ENCODE data around the gene LARGE1. TPM values are rescaled to one million over a fixed set of nuclear protein-coding genes. Genes with fewer than 3 reads are reported as not detected.

The LARGE1 gene
- total and polyA plus RNA-seq, 2 of the 13 experiments (the other 11 are each of a cell fraction or from before 2014, with no cell fraction given) = 8.4 to 11.0 TPM

DNA sequence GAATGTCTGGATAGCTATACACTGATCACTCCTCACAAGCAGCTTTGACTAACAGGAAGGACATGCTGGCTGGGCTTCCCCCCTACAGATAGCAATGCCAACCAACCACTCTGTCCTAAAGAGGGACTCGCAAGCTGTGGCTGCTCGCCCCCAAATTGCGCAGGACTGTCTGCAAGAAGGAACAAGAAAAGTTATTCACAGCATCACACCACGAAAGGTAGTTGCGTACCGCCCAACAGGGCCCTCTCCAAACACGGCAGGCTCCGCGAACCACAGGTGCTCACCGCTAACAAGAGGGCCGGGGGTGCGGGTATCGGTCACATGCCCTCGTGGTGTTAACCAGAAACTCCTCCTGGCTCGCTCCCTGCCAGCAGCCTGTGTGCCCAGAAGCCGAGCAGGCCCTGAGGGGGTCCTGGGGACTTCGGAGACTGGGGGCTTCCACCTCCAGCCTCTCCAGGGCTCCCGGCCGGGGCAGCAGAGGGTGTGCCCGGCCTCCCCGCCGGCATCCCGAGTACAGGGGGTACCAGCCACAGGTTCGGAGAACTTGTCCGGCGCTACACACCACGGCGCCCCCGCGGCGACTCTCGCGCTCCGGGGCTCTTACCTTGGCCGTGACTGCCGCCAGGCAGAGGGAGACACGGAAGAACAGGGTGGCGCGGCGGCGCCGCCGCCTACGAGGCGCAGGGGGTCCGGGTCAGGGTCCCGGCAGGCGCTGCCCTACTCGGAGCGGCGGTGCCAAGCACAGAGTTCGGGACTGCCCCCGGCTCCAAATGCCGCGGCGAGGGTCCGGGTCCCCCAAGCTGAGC is 682 bp downstream of the LARGE1 start (continued):
- TF ChIP-seq AHR (CRISPR knock-in tag; IDR thresholded peaks at IDR 0.05) = no peak
- no peak for TF ChIP-seq IKZF4 (CRISPR knock-in tag; IDR thresholded peaks at IDR 0.05; ENCODE audit: borderline replicate concordance, low read depth, not compliant biosample characterization)
- no peak for TF ChIP-seq XBP1 (CRISPR knock-in tag; IDR thresholded peaks at IDR 0.05)
- TF ChIP-seq IRF2 (CRISPR knock-in tag; IDR thresholded peaks at IDR 0.05) = no peak
- TF ChIP-seq MXD4 (CRISPR knock-in tag; IDR thresholded peaks at IDR 0.05) = no peak
- no peak for TF ChIP-seq ELF1 (CRISPR knock-in tag; IDR thresholded peaks at IDR 0.05)
- TF ChIP-seq, protein P1, sequence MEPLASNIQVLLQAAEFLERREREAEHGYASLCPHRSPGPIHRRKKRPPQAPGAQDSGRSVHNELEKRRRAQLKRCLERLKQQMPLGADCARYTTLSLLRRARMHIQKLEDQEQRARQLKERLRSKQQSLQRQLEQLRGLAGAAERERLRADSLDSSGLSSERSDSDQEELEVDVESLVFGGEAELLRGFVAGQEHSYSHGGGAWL (CRISPR knock-in tag; IDR thresholded peaks at IDR 0.05) = no peak
- TF ChIP-seq ZNF607 (CRISPR knock-in tag; IDR thresholded peaks at IDR 0.05; ENCODE audit: borderline replicate concordance) = 0 out of 2 replicates have a peak, but pooled peaks have one; percentile 30
- TF ChIP-seq SMC3 (IDR thresholded peaks at IDR 0.05; ENCODE audit: low read length) = no peak
- TF ChIP-seq ZNF513 (CRISPR knock-in tag; conservative IDR thresholded peaks at IDR 0.05) = no peak
- TF ChIP-seq, protein P2, sequence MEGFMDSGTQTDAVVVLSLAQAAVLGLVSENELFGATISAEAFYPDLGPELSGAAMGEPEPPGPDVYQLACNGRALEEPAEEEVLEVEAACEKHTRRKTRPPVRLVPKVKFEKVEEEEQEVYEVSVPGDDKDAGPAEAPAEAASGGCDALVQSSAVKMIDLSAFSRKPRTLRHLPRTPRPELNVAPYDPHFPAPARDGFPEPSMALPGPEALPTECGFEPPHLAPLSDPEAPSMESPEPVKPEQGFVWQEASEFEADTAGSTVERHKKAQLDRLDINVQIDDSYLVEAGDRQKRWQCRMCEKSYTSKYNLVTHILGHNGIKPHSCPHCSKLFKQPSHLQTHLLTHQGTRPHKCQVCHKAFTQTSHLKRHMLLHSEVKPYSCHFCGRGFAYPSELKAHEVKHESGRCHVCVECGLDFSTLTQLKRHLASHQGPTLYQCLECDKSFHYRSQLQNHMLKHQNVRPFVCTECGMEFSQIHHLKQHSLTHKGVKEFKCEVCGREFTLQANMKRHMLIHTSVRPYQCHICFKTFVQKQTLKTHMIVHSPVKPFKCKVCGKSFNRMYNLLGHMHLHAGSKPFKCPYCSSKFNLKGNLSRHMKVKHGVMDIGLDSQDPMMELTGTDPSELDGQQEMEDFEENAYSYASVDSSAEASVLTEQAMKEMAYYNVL (CRISPR knock-in tag; IDR thresholded peaks at IDR 0.05; ENCODE audit: borderline replicate concordance) = no peak
- TF ChIP-seq ZNF143 (CRISPR knock-in tag; IDR thresholded peaks at IDR 0.05) = no peak
- peak; percentile 44; the same call in 1 of the 2 replicates for TF ChIP-seq GABPB1 (CRISPR knock-in tag; IDR thresholded peaks at IDR 0.05)
- TF ChIP-seq ARNT (IDR thresholded peaks at IDR 0.05) = no peak
- TF ChIP-seq ZNF772 (CRISPR knock-in tag; IDR thresholded peaks at IDR 0.05) = no peak
- TF ChIP-seq, protein P3, sequence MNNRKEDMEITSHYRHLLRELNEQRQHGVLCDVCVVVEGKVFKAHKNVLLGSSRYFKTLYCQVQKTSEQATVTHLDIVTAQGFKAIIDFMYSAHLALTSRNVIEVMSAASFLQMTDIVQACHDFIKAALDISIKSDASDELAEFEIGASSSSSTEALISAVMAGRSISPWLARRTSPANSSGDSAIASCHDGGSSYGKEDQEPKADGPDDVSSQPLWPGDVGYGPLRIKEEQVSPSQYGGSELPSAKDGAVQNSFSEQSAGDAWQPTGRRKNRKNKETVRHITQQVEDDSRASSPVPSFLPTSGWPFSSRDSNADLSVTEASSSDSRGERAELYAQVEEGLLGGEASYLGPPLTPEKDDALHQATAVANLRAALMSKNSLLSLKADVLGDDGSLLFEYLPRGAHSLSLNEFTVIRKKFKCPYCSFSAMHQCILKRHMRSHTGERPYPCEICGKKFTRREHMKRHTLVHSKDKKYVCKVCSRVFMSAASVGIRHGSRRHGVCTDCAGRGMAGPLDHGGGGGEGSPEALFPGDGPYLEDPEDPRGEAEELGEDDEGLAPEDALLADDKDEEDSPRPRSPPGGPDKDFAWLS (CRISPR knock-in tag; IDR thresholded peaks at IDR 0.05; ENCODE audit: borderline replicate concordance) = no peak
- peak; percentile 51; the same call in 1 of the 2 replicates for TF ChIP-seq ZNF777 (CRISPR knock-in tag; IDR thresholded peaks at IDR 0.05)
- 0 out of 2 replicates have a peak, but pooled peaks have one; percentile 30 for TF ChIP-seq MYC (CRISPR knock-in tag; IDR thresholded peaks at IDR 0.05; ENCODE audit: borderline replicate concordance)
- TF ChIP-seq, protein P4, sequence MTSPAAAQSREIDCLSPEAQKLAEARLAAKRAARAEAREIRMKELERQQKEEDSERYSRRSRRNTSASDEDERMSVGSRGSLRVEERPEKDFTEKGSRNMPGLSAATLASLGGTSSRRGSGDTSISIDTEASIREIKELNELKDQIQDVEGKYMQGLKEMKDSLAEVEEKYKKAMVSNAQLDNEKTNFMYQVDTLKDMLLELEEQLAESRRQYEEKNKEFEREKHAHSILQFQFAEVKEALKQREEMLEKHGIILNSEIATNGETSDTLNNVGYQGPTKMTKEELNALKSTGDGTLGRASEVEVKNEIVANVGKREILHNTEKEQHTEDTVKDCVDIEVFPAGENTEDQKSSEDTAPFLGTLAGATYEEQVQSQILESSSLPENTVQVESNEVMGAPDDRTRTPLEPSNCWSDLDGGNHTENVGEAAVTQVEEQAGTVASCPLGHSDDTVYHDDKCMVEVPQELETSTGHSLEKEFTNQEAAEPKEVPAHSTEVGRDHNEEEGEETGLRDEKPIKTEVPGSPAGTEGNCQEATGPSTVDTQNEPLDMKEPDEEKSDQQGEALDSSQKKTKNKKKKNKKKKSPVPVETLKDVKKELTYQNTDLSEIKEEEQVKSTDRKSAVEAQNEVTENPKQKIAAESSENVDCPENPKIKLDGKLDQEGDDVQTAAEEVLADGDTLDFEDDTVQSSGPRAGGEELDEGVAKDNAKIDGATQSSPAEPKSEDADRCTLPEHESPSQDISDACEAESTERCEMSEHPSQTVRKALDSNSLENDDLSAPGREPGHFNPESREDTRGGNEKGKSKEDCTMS (CRISPR knock-in tag; conservative IDR thresholded peaks at IDR 0.05) = no peak
- TF ChIP-seq ZNF670 (CRISPR knock-in tag; IDR thresholded peaks at IDR 0.05; ENCODE audit: borderline replicate concordance) = no peak
- no peak for TF ChIP-seq ZNF781 (CRISPR knock-in tag; IDR thresholded peaks at IDR 0.05; ENCODE audit: borderline replicate concordance, not compliant biosample characterization)
